Glomerular visceral epithelial cell (primary cell): ENCODE data around the gene VGLL4.
"Not testable (repeated sequence)": the region's sequence is repeated elsewhere in the genome, so short reads cannot be mapped to it uniquely, and the experiment has no call there.

Source experiments
- DNase-seq: peaks from one replicate; pipeline ENCODE4 v3.0.0-alpha.2; 2016; ENCODE audit errors: extremely low spot score

Gene VGLL4

GRCh38 chr3:11534011-11534792 is 109.5 kb downstream of the VGLL4 start:
- DNase-seq, result no peak

- DNase-seq, result peak; percentile 27
These were observed 110.8 kb downstream of the VGLL4 start for GRCh38 chr3:11532931-11533391.

- DNase-seq, result peak; percentile 85
These were observed 113.5 kb downstream of the VGLL4 start for GRCh38 chr3:11530153-11530721.

- DNase-seq, result no peak
These were observed 114.4 kb downstream of the VGLL4 start for GRCh38 chr3:11529281-11529680.

- DNase-seq, result not testable (repeated sequence)
These were observed 117.6 kb downstream of the VGLL4 start for GRCh38 chr3:11526121-11526520.

GRCh38 chr3:11523572-11524101 is 120.1 kb downstream of the VGLL4 start:
- no peak for DNase-seq

GRCh38 chr3:11522953-11523571 is 120.7 kb downstream of the VGLL4 start:
- DNase-seq, result no peak

GRCh38 chr3:11522398-11522715 is 121.4 kb downstream of the VGLL4 start:
- peak; percentile 18 for DNase-seq

- DNase-seq, result no peak
These were observed 122.5 kb downstream of the VGLL4 start for GRCh38 chr3:11521167-11521566.

- no peak for DNase-seq
These were observed 126.1 kb downstream of the VGLL4 start for GRCh38 chr3:11517601-11518000.

GRCh38 chr3:11514191-11514821 is 129.4 kb downstream of the VGLL4 start:
- DNase-seq, result peak; percentile 81

- DNase-seq, result peak; percentile 16
These were observed 129.9 kb downstream of the VGLL4 start for GRCh38 chr3:11513817-11514135.

GRCh38 chr3:11513125-11513816 is 130.4 kb downstream of the VGLL4 start:
- DNase-seq, result not testable (repeated sequence)

GRCh38 chr3:11511606-11512005 is 132.1 kb downstream of the VGLL4 start:
- not testable (repeated sequence) for DNase-seq

- no peak for DNase-seq
These were observed 133.4 kb downstream of the VGLL4 start for GRCh38 chr3:11510356-11510755.

- no peak for DNase-seq
These were observed 133.7 kb downstream of the VGLL4 start for GRCh38 chr3:11510001-11510340.

- DNase-seq, result no peak
These were observed 134.3 kb downstream of the VGLL4 start for GRCh38 chr3:11509173-11510000.

GRCh38 chr3:11508346-11509172 is 135.2 kb downstream of the VGLL4 start:
- DNase-seq, result no peak

- DNase-seq, result no peak
These were observed 136.0 kb downstream of the VGLL4 start for GRCh38 chr3:11507719-11508118.
